HAP-1 (cell line): Measurements from ENCODE around the gene AGAP6.
"Not testable (repeated sequence)": the region's sequence is repeated elsewhere in the genome, so short reads cannot be mapped to it uniquely, and the experiment has no call there.

Source experiments
- DNase-seq, 2 experiments: peaks; one replicate each; pipeline ENCODE4 v3.0.0-alpha.2; 2016 to 2020; ENCODE audit warnings: low spot score in 2 of 2
- H3K27me3 ChIP-seq: fragments of 250-450 bp; sonication (Bioruptor Pico); 2 replicates; pipeline ENCODE4 v1.5.1; 2020; ENCODE audit warnings: low read depth, mild to moderate bottlenecking, moderate library complexity
- H3K36me3 ChIP-seq: fragments of 250-450 bp; sonication (Bioruptor Pico); replicated peaks from 2 replicates; pipeline ENCODE4 v1.5.1; 2020; ENCODE audit warnings: mild to moderate bottlenecking
- H3K4me1 ChIP-seq: fragments of 250-450 bp; sonication (Bioruptor Pico); 2 replicates; pipeline ENCODE4 v1.5.1; 2020; ENCODE audit warnings: mild to moderate bottlenecking
- H3K4me3 ChIP-seq: fragments of 250-450 bp; sonication (Bioruptor Pico); 2 replicates; pipeline ENCODE4 v1.5.1; 2020; ENCODE audit warnings: mild to moderate bottlenecking, moderate library complexity
- H3K9me3 ChIP-seq: fragments of 250-450 bp; sonication (Bioruptor Pico); 2 replicates; pipeline ENCODE4 v1.5.1; 2020; ENCODE audit warnings: mild to moderate bottlenecking, moderate library complexity
- in situ Hi-C: fragments of 300-500 bp; cut with MboI; formaldehyde crosslinking; loops from 3 replicates; pipeline ENCODE4 v1.14.3; 2020; ENCODE audit warnings: low sequenced_read_pairs, inconsistent platforms, mixed read lengths

The AGAP6 gene

GRCh38 chr10:50047594-50047993, 59.4 kb downstream of the AGAP6 start:
- H3K9me3 ChIP-seq, in situ Hi-C loops, DNase-seq: not testable (repeated sequence)

GRCh38 chr10:50051995-50052660, 63.9 kb downstream of the AGAP6 start:
- H3K9me3 ChIP-seq, H3K4me3 ChIP-seq, H3K4me1 ChIP-seq, H3K27me3 ChIP-seq, H3K36me3 ChIP-seq, DNase-seq: not testable (repeated sequence)
- in situ Hi-C loops = loop anchor here (25.0 kb wide), 1 partner anchor 465 kb away; no protein-coding TSS in a partner anchor

More at GRCh38 chr10:50047594-50047993, 59.4 kb downstream of the AGAP6 start:
- not testable (repeated sequence) for H3K4me1 ChIP-seq, H3K4me3 ChIP-seq, H3K27me3 ChIP-seq, H3K36me3 ChIP-seq

- H3K4me3 ChIP-seq, H3K27me3 ChIP-seq, H3K9me3 ChIP-seq, H3K36me3 ChIP-seq, H3K4me1 ChIP-seq, DNase-seq: not testable (repeated sequence)
- in situ Hi-C loops = loop anchor here (25.0 kb wide), 1 partner anchor 466 kb away; no protein-coding TSS in a partner anchor
These were observed 64.7 kb downstream of the AGAP6 start for GRCh38 chr10:50052778-50053376.

DNA sequence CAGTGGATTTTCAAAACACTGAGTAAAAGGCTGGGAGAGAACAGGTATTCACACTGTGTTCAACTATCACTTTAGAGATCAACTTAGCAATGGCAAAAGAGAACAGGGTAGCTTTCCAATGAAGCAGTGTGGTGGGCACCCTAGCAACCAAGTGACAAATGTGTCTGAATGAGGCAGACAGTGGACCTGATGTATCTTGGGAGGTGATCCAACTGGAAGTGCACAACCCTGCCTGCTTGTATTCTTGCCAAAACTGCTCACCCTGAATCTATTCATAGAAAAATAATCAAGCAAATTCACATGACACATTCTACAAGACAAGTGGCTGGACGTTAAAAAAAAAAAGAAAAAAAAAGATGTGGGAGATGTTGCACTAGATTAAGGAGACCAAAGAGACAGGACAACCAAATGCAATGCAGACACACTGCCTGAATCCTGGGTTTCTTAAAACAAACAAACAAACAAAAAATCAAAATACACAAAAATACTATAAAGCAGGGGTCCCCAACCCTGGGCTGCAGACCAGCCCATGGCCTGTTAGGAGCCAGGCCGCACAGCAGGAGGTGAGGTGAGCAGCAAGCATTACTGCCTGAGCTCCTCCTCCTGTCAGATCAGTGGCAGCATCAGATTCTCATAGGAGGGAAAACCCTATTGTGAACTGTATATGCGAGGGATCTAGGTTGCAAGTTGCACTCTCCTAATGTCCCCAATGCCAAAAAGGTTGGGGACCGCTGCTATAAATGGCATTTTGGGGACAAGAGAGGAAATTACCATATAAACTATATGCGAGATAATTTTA, 67.5 kb downstream of the AGAP6 start:
- H3K4me3 ChIP-seq, H3K9me3 ChIP-seq, H3K4me1 ChIP-seq, H3K36me3 ChIP-seq, DNase-seq, H3K27me3 ChIP-seq: not testable (repeated sequence)
- in situ Hi-C loops = loop anchor here (25.0 kb wide), 1 partner anchor 468 kb away; no protein-coding TSS in a partner anchor

DNA sequence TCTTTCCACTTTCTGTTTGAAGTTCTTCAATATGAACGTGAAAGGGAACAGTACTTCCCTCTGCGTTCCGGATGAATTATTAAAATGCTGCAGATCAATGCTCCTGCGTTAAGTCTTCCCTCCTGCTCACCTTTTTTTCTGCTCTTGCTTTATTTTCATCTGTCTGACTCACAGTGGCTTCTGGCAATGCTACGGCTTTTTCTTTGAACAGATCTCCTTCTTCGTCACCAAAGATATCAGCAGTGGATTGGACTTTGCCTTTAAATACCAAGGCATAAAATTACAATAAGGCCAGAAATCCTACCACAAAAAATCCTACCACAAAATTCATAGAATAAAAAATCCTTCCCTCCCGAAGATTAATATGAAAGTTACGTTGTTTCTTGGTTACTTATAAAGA, 68.4 kb downstream of the AGAP6 start:
- in situ Hi-C loops = loop anchor here (25.0 kb wide), 1 partner anchor 469 kb away; no protein-coding TSS in a partner anchor
- not testable (repeated sequence) for H3K4me3 ChIP-seq, H3K9me3 ChIP-seq, H3K36me3 ChIP-seq, DNase-seq, H3K27me3 ChIP-seq, H3K4me1 ChIP-seq

DNA sequence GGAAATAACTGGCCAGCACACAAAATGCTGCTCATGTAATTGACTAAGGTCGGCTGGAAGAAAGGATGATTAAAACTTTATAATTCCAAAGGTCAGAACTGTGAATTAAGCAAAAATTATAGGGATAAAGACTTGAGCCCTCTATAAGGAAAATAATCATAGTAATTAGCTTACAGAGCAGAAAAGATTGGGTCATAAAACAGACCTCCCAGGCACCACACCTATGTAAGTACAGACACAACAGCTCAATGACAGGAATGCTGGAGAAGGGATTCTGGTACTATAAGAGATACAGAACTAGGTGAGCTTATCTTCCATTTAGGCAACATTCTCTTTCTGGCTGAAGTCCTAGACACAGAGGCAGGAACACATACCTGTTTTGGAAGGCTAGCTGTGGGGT, 70.5 kb downstream of the AGAP6 start:
- H3K9me3 ChIP-seq, H3K4me3 ChIP-seq, DNase-seq, H3K36me3 ChIP-seq, H3K4me1 ChIP-seq, H3K27me3 ChIP-seq: not testable (repeated sequence)
- in situ Hi-C loops = loop anchor here (25.0 kb wide), 1 partner anchor 471 kb away; no protein-coding TSS in a partner anchor

- not testable (repeated sequence) for H3K27me3 ChIP-seq, H3K4me3 ChIP-seq, H3K36me3 ChIP-seq, H3K4me1 ChIP-seq, DNase-seq, H3K9me3 ChIP-seq
- in situ Hi-C loops = loop anchor here (25.0 kb wide), 1 partner anchor 473 kb away; no protein-coding TSS in a partner anchor
These were observed 71.7 kb downstream of the AGAP6 start for GRCh38 chr10:50059946-50060345.
